Right cardiac atrium (tissue), 5 donors: ENCODE measurements around the gene PKD2. TPM values are rescaled to one million over a fixed set of nuclear protein-coding genes. Genes with fewer than 3 reads are reported as not detected.

Experiments
- ATAC-seq, 2 donors: fragments of 200-7000 bp; cut with Tn5 transposase; one replicate each; pipeline versions ENCODE4 v1.8.0 to v1.9.1; 2020; ENCODE audit warnings: moderate library complexity in 2 of 2, mild to moderate bottlenecking in 1 of 2
- DNase-seq, 3 donors: peaks; one replicate each; pipeline ENCODE4 v3.0.0-alpha.2; 2020
- H3K27ac ChIP-seq: one replicate; pipeline ENCODE4 v1.5.1; 2013; ENCODE audit warnings: mild to moderate bottlenecking, low read length, control low read depth, moderate library complexity
- H3K27me3 ChIP-seq: one replicate; pipeline ENCODE4 v1.6.1; 2013; ENCODE audit not compliant: control insufficient read depth, insufficient read depth
- H3K4me1 ChIP-seq: one replicate; pipeline ENCODE4 v1.6.1; 2013; ENCODE audit warnings: low read length; ENCODE audit not compliant: control insufficient read depth, insufficient read depth
- H3K4me3 ChIP-seq: one replicate; pipeline ENCODE4 v1.5.1; 2013; ENCODE audit warnings: low read length, control low read depth
- H3K9me3 ChIP-seq: one replicate; pipeline ENCODE4 v1.6.1; 2013; ENCODE audit warnings: low read length; ENCODE audit not compliant: control insufficient read depth
- WGBS: extraction: QIAGEN DNeasy Blood & Tissue Kit; methylation state at CpG from one replicate; pipeline ENCODE4 v1.1.7; 2013; 5-methylcytosine and 5-hydroxymethylcytosine counted together
- intact Hi-C, 4 donors: fragments of 100-400 bp; cut with DNase I; formaldehyde crosslinking; loops; one replicate each; pipeline versions ENCODE4 v1.11.0 to v1.14.0; 2022 to 2023
- polyA plus RNA-seq: library from polyadenylated mRNA; stranded (reverse); fragments of 200-250 nt; gene quantifications from one replicate; pipeline ENCODE4 v1.2.3, GENCODE V29; 2013
- total RNA-seq, 4 donors: library from RNA; stranded (reverse); fragmentation: NEBNext Ultra II Directional; extraction: Animal tissue kit (Norgen Biotek cat#: 25700); gene quantifications; one replicate each; pipeline ENCODE4 v1.2.1, GENCODE V29; 2021
- donor health status: healthy with polysubstance abuse.
- donor health status: DM: no; HTN: yes; CAD: no.
- donor health status: DM: no; HTN: no; CAD: no.
- donor health status: DM: no; HTN: yes; CAD: no; lungs with severe emphysema.
- donor health status: DM: yes; HTN: yes; CAD: no.

The PKD2 gene
- total and polyA plus RNA-seq, 5 donors: 10.3 to 22.6 (median 20.5) TPM

GRCh38 chr4:87974856-87975462 lies 32.5 kb upstream of the PKD2 start:
- no peaks in the 10 kb centered on the region for H3K27me3 ChIP-seq
- WGBS: 68% methylated on average over 6 of the region's 6 CpGs
- intact Hi-C loops: loop anchor here in 2 of 4 donors (2.0 to 10.0 kb wide), 2 partner anchors 122 to 290 kb away; no protein-coding TSS in a partner anchor

GRCh38 chr4:87975466-87975865 lies 32.0 kb upstream of the PKD2 start, which contains the start of gene SPP1:
Gene SPP1 (plus strand): TSS chr4:87975714. CDS start chr4:87976896, 1,182 bp downstream.
- intact Hi-C loops: loop anchor here in 2 of 4 donors (2.0 to 10.0 kb wide), 2 partner anchors 123 to 291 kb away; no protein-coding TSS in a partner anchor
- Histone ChIP-seq H3K27me3 (no peaks in the 10 kb centered on the region), H3K27ac (no peak within 1 kb of the TSS), H3K9me3 (no peaks in the 10 kb centered on the region), H3K4me3 (no peak within 1 kb of the TSS), H3K4me1 (no peaks in the 10 kb centered on the region)
- ATAC-seq (no peak), DNase-seq (no peak)
- WGBS: 29% methylated on average over 8 of the region's 8 CpGs

More at GRCh38 chr4:87974856-87975462, 32.5 kb upstream of the PKD2 start:
- DNase-seq (no peak), ATAC-seq (no peak)
- H3K4me1 ChIP-seq: no peaks in the 10 kb centered on the region
- no peaks in the 10 kb centered on the region for H3K9me3 ChIP-seq
- no peak overlapping the region for H3K4me3 ChIP-seq
- no peak overlapping the region for H3K27ac ChIP-seq

GRCh38 chr4:87977521-87978278 lies 29.7 kb upstream of the PKD2 start:
- intact Hi-C loops: loop anchor here in 1 of 4 donors (10.0 kb wide), 1 partner anchor 293 kb away; no protein-coding TSS in a partner anchor
- 90% methylated on average over 5 of the region's 5 CpGs for WGBS
- no peak for ATAC-seq

GRCh38 chr4:87978681-87979080 lies 28.8 kb upstream of the PKD2 start:
- ATAC-seq (no peak), DNase-seq (no peak)
- intact Hi-C loops: loop anchor here in 1 of 4 donors (10.0 kb wide), 1 partner anchor 294 kb away; no protein-coding TSS in a partner anchor
- 96% methylated on average over 1 of the region's 1 CpG for WGBS
- no peak overlapping the region for H3K27ac ChIP-seq
- no peaks in the 10 kb centered on the region for H3K4me1 ChIP-seq
- no peak overlapping the region for H3K4me3 ChIP-seq
- H3K27me3 ChIP-seq: no peaks in the 10 kb centered on the region
- no peaks in the 10 kb centered on the region for H3K9me3 ChIP-seq

More at GRCh38 chr4:87977521-87978278, 29.7 kb upstream of the PKD2 start:
- Histone ChIP-seq H3K27me3 (no peaks in the 10 kb centered on the region), H3K9me3 (no peaks in the 10 kb centered on the region), H3K27ac (no peak overlapping the region), H3K4me1 (no peaks in the 10 kb centered on the region), H3K4me3 (no peak overlapping the region)
- DNase-seq: no peak

GRCh38 chr4:87979810-87980209 lies 27.6 kb upstream of the PKD2 start:
- DNase-seq (no peak), ATAC-seq (no peak)
- H3K4me3 ChIP-seq: no peak overlapping the region
- intact Hi-C loops: loop anchor here in 2 of 4 donors (10.0 kb wide), 1 partner anchor 295 kb away; no protein-coding TSS in a partner anchor
- H3K4me1 ChIP-seq: no peaks in the 10 kb centered on the region
- H3K9me3 ChIP-seq: no peaks in the 10 kb centered on the region
- WGBS: 84% methylated on average over 1 of the region's 1 CpG
- H3K27ac ChIP-seq: no peak overlapping the region
- H3K27me3 ChIP-seq: no peaks in the 10 kb centered on the region

- H3K27ac ChIP-seq: no peak overlapping the region
- H3K27me3 ChIP-seq: no peaks in the 10 kb centered on the region
- DNase-seq (no peak), ATAC-seq (no peak)
- no peaks in the 10 kb centered on the region for H3K4me1 ChIP-seq
- 95% methylated on average over 8 of the region's 8 CpGs for WGBS
- H3K9me3 ChIP-seq: no peaks in the 10 kb centered on the region
- H3K4me3 ChIP-seq: no peak overlapping the region
- intact Hi-C loops: loop anchor here in 1 of 4 donors (10.0 kb wide), 1 partner anchor 297 kb away; no protein-coding TSS in a partner anchor
Measured at GRCh38 chr4:87981486-87981885, 25.9 kb upstream of the PKD2 start.

GRCh38 chr4:87982036-87982435 lies 25.4 kb upstream of the PKD2 start:
- DNase-seq (no peak), ATAC-seq (no peak)
- no peaks in the 10 kb centered on the region for H3K27me3 ChIP-seq
- intact Hi-C loops: loop anchor here in 1 of 4 donors (10.0 kb wide), 1 partner anchor 297 kb away; no protein-coding TSS in a partner anchor
- 82% methylated on average over 1 of the region's 1 CpG for WGBS
- no peaks in the 10 kb centered on the region for H3K4me1 ChIP-seq
- no peaks in the 10 kb centered on the region for H3K9me3 ChIP-seq
- H3K27ac ChIP-seq: no peak overlapping the region
- H3K4me3 ChIP-seq: no peak overlapping the region

- intact Hi-C loops: loop anchor here in 1 of 4 donors (10.0 kb wide), 1 partner anchor 298 kb away; no protein-coding TSS in a partner anchor
- Histone ChIP-seq H3K4me3 (no peak overlapping the region), H3K4me1 (no peaks in the 10 kb centered on the region), H3K27me3 (no peaks in the 10 kb centered on the region), H3K27ac (no peak overlapping the region), H3K9me3 (no peaks in the 10 kb centered on the region)
- ATAC-seq: no peak
- WGBS: 67% methylated on average over 13 of the region's 13 CpGs
- DNase-seq: no peak
Measured at GRCh38 chr4:87982446-87983010, 24.9 kb upstream of the PKD2 start.

- Histone ChIP-seq H3K27ac (no peak overlapping the region), H3K9me3 (no peaks in the 10 kb centered on the region), H3K4me1 (no peaks in the 10 kb centered on the region), H3K4me3 (no peak overlapping the region), H3K27me3 (no peaks in the 10 kb centered on the region)
- ATAC-seq: no peak
- DNase-seq: no peak
- WGBS: 88% methylated on average over 2 of the region's 2 CpGs
- intact Hi-C loops: loop anchor here in 1 of 4 donors (10.0 kb wide), 1 partner anchor 299 kb away; no protein-coding TSS in a partner anchor
Measured at GRCh38 chr4:87983996-87984395, 23.4 kb upstream of the PKD2 start.

GRCh38 chr4:87985097-87985886 lies 22.1 kb upstream of the PKD2 start:
- H3K4me1 ChIP-seq: no peaks in the 10 kb centered on the region
- DNase-seq (peak; percentile 38 to 73 (median 66)), ATAC-seq (peak; percentile 87 to 89)
- no peaks in the 10 kb centered on the region for H3K27me3 ChIP-seq
- 8% methylated on average over 1 of the region's 1 CpG for WGBS
- no peak overlapping the region for H3K27ac ChIP-seq
- no peak overlapping the region for H3K4me3 ChIP-seq
- intact Hi-C loops: loop anchor here in 1 of 4 donors (10.0 kb wide), 1 partner anchor 300 kb away; no protein-coding TSS in a partner anchor
- no peaks in the 10 kb centered on the region for H3K9me3 ChIP-seq
